MM.1S (cell line): Measurements from ENCODE around the gene SOX13.

Experiments
- DNase-seq: peaks from one replicate; pipeline ENCODE4 v3.0.0-alpha.2; 2015
- H2AFZ ChIP-seq: fragments of 300-600 bp; sonication (generic); 2 replicates; pipeline ENCODE4 v1.6.0; 2016; ENCODE audit warnings: antibody characterized with exemption, low read length
- H3F3A ChIP-seq: fragments of 300-600 bp; sonication (generic); 2 replicates; pipeline ENCODE4 v1.6.1; 2016; ENCODE audit warnings: mild to moderate bottlenecking, antibody characterized with exemption, low read length, moderate library complexity, mixed read lengths; ENCODE audit not compliant: insufficient read depth
- H3K27ac ChIP-seq: fragments of 300-600 bp; sonication (generic); 2 replicates; pipeline ENCODE4 v1.5.1; 2016; ENCODE audit warnings: mild to moderate bottlenecking, low read length
- H3K27me3 ChIP-seq: fragments of 300-600 bp; sonication (generic); replicated peaks from 2 replicates; pipeline ENCODE4 v1.6.0; 2016; ENCODE audit warnings: low read length; ENCODE audit not compliant: insufficient read depth
- H3K36me3 ChIP-seq: fragments of 300-600 bp; sonication (generic); replicated peaks from 2 replicates; pipeline ENCODE4 v1.6.1; 2016; ENCODE audit warnings: mild to moderate bottlenecking, low read length, mixed read lengths; ENCODE audit not compliant: insufficient read depth
- H3K4me1 ChIP-seq: fragments of 300-600 bp; sonication (generic); 2 replicates; pipeline ENCODE4 v1.6.1; 2016; ENCODE audit warnings: low read length, mixed read lengths
- H3K4me2 ChIP-seq: fragments of 300-600 bp; sonication (generic); 2 replicates; pipeline ENCODE4 v1.6.0; 2016; ENCODE audit warnings: low read depth, low read length
- H3K4me3 ChIP-seq: fragments of 300-600 bp; sonication (generic); 2 replicates; pipeline ENCODE4 v1.5.1; 2016; ENCODE audit warnings: low read length, mixed read lengths
- H3K79me2 ChIP-seq: fragments of 300-600 bp; sonication (generic); 2 replicates; pipeline ENCODE4 v1.6.1; 2016; ENCODE audit warnings: mixed run types, low read length, mixed read lengths
- H3K9ac ChIP-seq: fragments of 300-600 bp; sonication (generic); 2 replicates; pipeline ENCODE4 v1.6.1; 2016; ENCODE audit warnings: low read length, mixed read lengths
- H3K9me2 ChIP-seq: fragments of 300-600 bp; sonication (generic); replicated peaks from 2 replicates; pipeline ENCODE4 v1.6.1; 2016; ENCODE audit warnings: mild to moderate bottlenecking, low read length, mixed read lengths; ENCODE audit not compliant: insufficient read depth
- H3K9me3 ChIP-seq: fragments of 300-600 bp; sonication (generic); replicated peaks from 2 replicates; pipeline ENCODE4 v1.6.1; 2016; ENCODE audit warnings: mild to moderate bottlenecking, low read length, mixed read lengths; ENCODE audit not compliant: insufficient read depth
- H4K20me1 ChIP-seq: fragments of 300-600 bp; sonication (generic); 2 replicates; pipeline ENCODE4 v1.6.1; 2016; ENCODE audit warnings: mild to moderate bottlenecking, low read length, moderate library complexity, mixed read lengths; ENCODE audit not compliant: insufficient read depth
- CTCF ChIP-seq: fragments of 300-600 bp; sonication (generic); IDR thresholded peaks from 2 replicates; pipeline ENCODE4 v1.5.1; 2016; ENCODE audit warnings: antibody characterized with exemption, low read length, mixed read lengths
- EZH2 ChIP-seq: fragments of 300-600 bp; sonication (generic); optimal IDR thresholded peaks from 2 replicates; pipeline ENCODE3; 2017; ENCODE audit warnings: low read depth, mild to moderate bottlenecking, antibody characterized with exemption, low read length, mixed read lengths
- EZH2phosphoT487 ChIP-seq: fragments of 300-600 bp; sonication (generic); IDR thresholded peaks from 2 replicates; pipeline ENCODE4 v1.6.1; 2018; ENCODE audit warnings: antibody characterized with exemption, low read length

SOX13 gene

GRCh38 chr1:204125759-204126351 is 52.9 kb downstream of the SOX13 start:
- no peak overlapping the region for H2AFZ ChIP-seq

GRCh38 chr1:204126386-204126785 is 53.5 kb downstream of the SOX13 start:
- no peaks in the 10 kb centered on the region for H3K9me3 ChIP-seq
- H2AFZ ChIP-seq, result no peak overlapping the region
- H3K4me3 ChIP-seq, result no peak overlapping the region
- no peak overlapping the region for H3K9ac ChIP-seq
- H3F3A ChIP-seq, result no peaks in the 10 kb centered on the region
- no peaks in the 10 kb centered on the region for H3K9me2 ChIP-seq
- H3K27me3 ChIP-seq, result no peaks in the 10 kb centered on the region
- H3K4me1 ChIP-seq, result no peaks in the 10 kb centered on the region
- H3K27ac ChIP-seq, result no peak overlapping the region
- no peak overlapping the region for H3K4me2 ChIP-seq
- no peaks in the 10 kb centered on the region for H3K79me2 ChIP-seq
- TF ChIP-seq CTCF (no peak), EZH2 (no peak), EZH2phosphoT487 (no peak)
- DNase-seq, result no peak
- no peaks in the 10 kb centered on the region for H4K20me1 ChIP-seq
- H3K36me3 ChIP-seq, result no peaks in the 10 kb centered on the region

More at GRCh38 chr1:204125759-204126351, 52.9 kb downstream of the SOX13 start:
- Histone ChIP-seq H3K4me3 (no peak overlapping the region), H3K27me3 (no peaks in the 10 kb centered on the region), H3K36me3 (no peaks in the 10 kb centered on the region), H3K9ac (no peak overlapping the region), H4K20me1 (no peaks in the 10 kb centered on the region), H3K27ac (no peak overlapping the region), H3K4me1 (no peaks in the 10 kb centered on the region), H3F3A (no peaks in the 10 kb centered on the region), H3K9me2 (no peaks in the 10 kb centered on the region), H3K79me2 (no peaks in the 10 kb centered on the region), H3K9me3 (no peaks in the 10 kb centered on the region), H3K4me2 (no peak overlapping the region)
- no peak for DNase-seq
- no peak for TF ChIP-seq EZH2phosphoT487
- no peak for TF ChIP-seq EZH2
- TF ChIP-seq CTCF, result no peak

GRCh38 chr1:204126956-204127355 is 54.0 kb downstream of the SOX13 start:
- no peak for DNase-seq
- H3K79me2 ChIP-seq, result no peaks in the 10 kb centered on the region
- TF ChIP-seq EZH2 (no peak), EZH2phosphoT487 (no peak), CTCF (no peak)

More at GRCh38 chr1:204126956-204127355, 54.0 kb downstream of the SOX13 start:
- Histone ChIP-seq H3K9me2 (no peaks in the 10 kb centered on the region), H4K20me1 (no peaks in the 10 kb centered on the region), H3K36me3 (no peaks in the 10 kb centered on the region), H3K4me2 (no peak overlapping the region), H3K27me3 (no peaks in the 10 kb centered on the region), H3K27ac (no peak overlapping the region), H3K4me1 (no peaks in the 10 kb centered on the region), H2AFZ (no peak overlapping the region), H3K9ac (no peak overlapping the region), H3F3A (no peaks in the 10 kb centered on the region), H3K4me3 (no peak overlapping the region), H3K9me3 (no peaks in the 10 kb centered on the region)
